Sciatic nerve (tissue), 2 donors: Measurements from ENCODE around the gene UBTD1. TPM values are rescaled to one million over a fixed set of nuclear protein-coding genes. Genes with fewer than 3 reads are reported as not detected.

ENCODE experiments used
- ATAC-seq: fragments of 200-7000 bp; cut with Tn5 transposase; one replicate; pipeline ENCODE4 v1.9.1; 2020; ENCODE audit warnings: mild to moderate bottlenecking, moderate library complexity
- DNase-seq: peaks from one replicate; pipeline ENCODE4 v3.0.0-alpha.2; 2020; ENCODE audit warnings: low spot score
- intact Hi-C: fragments of 100-400 bp; cut with DNase I; formaldehyde crosslinking; loops from one replicate; pipeline ENCODE4 v1.14.2; 2022
- total RNA-seq: library from RNA; stranded (reverse); fragmentation: NEBNext Ultra II Directional; extraction: Animal tissue kit (Norgen Biotek cat#: 25700); gene quantifications from one replicate; pipeline ENCODE4 v1.2.1, GENCODE V29; 2021
- donor health status: DM: no; HTN: no; CAD: no.
- donor health status: DM: no; HTN: no; CAD: no.

Gene UBTD1
- total RNA-seq, 1 donor from 2014 or later = 8.1 TPM

- intact Hi-C loops = no loop called here
- ATAC-seq = no peak
- DNase-seq = no peak
Observed at GRCh38 chr10:97531401-97531986, 32.8 kb downstream of the UBTD1 start.

DNA sequence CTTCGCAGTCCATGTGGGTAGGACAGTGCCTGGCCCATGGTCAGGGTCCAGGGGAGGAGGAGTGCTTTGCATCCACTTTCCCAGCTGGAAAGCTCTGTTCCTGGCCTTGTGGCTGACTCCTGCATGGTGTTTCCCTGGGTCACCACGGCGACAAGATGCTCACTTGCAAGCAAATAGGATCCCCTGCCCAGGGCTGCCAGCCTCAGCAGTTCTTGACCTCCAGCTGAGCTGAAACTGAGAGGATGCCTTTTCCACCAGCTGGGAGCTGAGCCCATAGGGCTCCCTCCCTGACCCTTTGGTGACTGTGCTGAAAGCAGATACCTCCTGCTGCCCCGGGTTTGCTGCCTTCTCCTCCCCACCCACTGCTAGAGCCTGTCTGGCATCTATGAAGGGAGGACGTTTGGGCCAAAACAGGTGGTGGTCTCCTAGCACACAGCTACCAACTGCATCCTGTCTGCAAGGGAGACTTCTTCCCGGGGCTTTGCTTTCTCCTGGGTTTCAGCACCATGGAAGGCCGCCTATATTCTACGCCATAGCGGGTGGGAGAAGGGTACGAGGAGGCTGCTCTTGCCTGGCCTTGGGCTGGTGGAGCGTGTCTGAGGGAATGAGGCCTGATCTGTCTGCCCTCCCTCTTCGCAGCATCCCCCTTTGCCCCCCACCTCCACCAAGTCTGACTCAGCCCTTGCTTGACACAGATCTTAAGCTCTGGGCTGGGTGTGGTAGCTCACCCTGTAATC is 34.4 kb downstream of the UBTD1 start:
- ATAC-seq = peak; percentile 13
- DNase-seq = no peak
- intact Hi-C loops = no loop called here

- DNase-seq = no peak
- no peak for ATAC-seq
- intact Hi-C loops = no loop called here
Observed at GRCh38 chr10:97533888-97534287, 35.2 kb downstream of the UBTD1 start.

DNA sequence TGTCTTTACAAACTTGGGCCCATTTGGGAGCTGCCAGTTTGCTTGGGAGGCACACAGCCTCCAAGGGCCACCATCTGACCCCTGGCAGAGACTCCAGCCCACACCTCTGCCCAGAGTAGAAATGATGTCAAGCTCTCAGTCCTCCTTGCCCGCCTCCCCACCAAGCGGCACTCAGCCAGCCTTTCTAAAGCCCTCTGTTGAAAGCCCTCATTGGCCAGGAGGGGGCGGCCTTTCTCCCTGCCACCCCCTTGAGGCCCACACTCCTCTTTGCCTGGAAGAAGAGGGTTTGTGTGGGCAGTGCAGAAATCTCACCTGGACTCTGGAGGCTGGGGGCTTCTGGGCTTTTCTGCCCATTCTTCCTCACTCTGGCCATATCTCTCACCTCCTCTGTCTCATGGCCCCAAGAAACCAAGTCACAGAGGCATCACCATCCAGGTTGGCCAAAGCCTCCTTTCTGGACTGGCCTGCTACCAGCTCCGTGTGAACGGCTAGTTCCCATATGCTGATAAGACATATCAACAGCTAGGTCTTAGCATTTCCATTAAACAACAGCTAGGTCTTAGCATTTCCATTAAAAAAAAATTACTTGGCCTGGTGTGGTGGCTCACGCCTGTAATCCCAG is 36.1 kb downstream of the UBTD1 start:
- intact Hi-C loops = no loop called here
- ATAC-seq (peak; percentile 9), DNase-seq (no peak)

DNA sequence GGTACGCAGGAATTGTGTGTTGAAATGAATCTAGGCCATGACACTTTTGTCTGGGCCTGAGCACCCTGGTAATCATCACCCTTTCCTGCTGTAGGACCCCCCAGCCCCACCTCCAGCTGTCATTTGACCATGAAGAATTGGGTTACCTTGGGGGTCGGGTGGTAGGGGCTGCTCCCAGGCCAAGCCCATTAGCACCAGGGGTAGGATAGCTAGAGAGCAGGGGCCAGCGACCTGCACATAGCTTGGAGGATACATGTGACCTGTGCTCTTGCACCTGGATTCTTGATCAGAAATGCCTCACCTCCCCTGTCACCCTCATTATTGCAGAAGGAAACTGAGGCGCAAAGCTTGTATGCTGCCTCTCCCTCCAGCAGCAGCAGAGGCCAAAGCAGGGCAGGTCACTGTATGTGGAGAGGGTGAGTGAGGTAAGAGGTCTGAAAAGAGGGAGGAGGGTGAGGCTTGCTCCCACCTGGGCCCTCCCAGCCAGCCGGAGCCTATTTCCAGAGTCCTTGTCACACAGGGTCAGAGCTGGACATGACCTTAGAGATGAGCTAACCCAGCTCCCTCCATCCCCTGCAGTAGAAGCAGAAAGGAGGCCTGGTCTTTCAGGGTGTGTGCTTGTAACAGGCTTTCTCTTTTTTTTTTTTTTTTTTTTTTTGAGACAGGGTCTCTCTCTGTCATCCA is 38.6 kb downstream of the UBTD1 start:
- no peak for DNase-seq
- ATAC-seq = no peak
- intact Hi-C loops = no loop called here

DNA sequence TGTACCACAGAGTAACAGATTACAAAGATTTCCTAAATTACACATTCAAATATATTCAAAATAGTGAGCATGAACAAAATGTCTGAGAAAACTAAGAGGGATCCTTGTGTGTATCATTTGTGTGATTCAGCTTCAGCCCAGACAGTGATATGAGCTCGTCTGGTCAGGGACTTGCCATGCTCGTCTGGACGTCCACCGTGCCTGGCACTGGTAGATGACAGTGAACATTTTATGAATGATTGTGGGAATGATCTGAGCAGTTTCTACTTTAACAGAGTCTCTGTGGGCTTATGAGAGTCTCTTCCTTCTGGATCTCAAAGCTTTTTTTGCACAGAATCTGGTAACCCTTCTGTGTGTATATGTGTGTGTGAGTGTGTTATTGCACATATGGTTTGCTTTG is 39.7 kb downstream of the UBTD1 start:
- ATAC-seq = no peak
- intact Hi-C loops = no loop called here
- no peak for DNase-seq

- intact Hi-C loops = no loop called here
- DNase-seq (no peak), ATAC-seq (no peak)
Observed at GRCh38 chr10:97538839-97539238, 40.1 kb downstream of the UBTD1 start.

DNA sequence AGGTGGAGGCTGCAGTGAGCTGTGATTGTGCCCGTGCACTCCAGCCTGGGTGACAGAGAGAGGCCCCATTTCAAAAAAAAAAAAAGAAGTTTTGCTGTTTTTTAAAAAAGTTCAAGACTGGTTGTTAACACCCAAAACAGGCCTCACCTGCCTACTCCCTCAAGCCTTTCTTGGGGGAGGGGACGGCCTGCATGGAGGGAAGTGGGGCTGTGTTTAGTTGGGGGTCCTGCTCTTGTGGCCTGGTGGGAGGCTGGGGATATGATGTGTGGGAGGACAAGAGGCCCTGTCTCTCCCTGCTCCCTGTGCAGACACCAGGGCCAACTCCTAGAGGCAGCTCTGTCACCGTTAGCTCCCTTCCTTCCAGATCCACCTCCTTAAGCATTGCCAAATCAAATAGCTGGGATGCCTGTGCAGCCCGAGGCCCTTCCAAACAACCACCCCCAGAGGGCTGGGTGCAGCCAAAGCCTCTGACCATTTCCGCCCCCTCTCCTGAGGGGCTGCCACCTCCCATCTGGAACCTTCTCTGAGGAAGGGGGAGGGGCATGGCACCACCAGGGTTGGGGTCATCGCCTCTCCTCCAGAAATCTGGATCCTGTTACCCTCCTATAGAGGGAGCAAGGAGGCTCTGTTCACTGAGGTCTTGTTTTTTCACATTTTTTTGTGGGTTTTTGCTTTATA is 40.9 kb downstream of the UBTD1 start:
- intact Hi-C loops = loop anchor here (10.0 kb wide), 1 partner anchor 935 kb away; no protein-coding TSS in a partner anchor
- no peak for DNase-seq
- peak; percentile 48 for ATAC-seq

GRCh38 chr10:97540669-97541500 is 42.2 kb downstream of the UBTD1 start:
- intact Hi-C loops = loop anchor here (10.0 kb wide), 1 partner anchor 934 kb away; no protein-coding TSS in a partner anchor
- ATAC-seq = no peak
- DNase-seq = no peak

DNA sequence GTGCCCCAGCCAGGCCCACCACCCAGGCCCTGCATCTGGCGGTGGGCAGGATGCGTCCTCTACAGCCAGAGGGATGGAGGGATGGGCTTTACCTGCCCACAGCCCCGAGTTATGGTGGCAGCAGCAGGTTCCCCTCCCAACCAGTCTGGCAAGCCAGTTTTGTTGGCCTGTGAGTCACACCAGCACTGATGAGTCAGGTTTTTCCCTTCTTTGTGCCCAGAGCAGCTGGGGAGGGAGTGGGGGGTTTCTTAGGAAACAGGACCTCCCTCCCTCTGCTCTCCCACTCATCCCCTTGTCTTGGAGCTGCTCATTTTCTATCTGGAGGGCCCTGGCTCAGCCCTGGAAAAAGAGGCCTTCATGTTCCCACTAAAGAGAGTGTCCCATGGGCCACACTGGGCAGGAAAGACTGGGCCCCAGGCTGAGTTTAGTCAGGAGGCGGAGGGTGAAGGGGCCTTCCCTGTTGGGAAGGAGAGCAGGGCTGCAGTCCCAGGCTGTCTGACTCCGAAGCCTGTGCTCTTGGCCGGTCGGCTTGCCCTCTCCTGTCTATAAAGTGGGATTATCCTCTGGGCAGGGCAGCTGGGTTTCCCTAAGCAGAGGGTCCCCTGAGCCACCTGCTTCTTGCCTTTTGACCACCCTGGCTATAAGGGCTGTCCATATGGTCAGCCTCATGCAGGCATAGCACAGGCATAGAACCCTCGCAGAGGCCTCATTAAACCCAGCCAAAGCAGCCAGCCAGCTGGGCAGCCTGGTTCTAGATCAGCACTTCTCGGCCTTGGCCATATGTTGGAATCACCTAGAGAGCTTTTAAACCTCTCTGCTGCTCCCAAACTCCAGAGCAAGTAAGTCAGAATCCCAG is 43.7 kb downstream of the UBTD1 start:
- intact Hi-C loops = loop anchor here (10.0 kb wide), 1 partner anchor 932 kb away; no protein-coding TSS in a partner anchor
- DNase-seq (peak; percentile 79), ATAC-seq (peak; percentile 84)

- intact Hi-C loops = loop anchor here (10.0 kb wide), 1 partner anchor 932 kb away; no protein-coding TSS in a partner anchor
- ATAC-seq (peak; percentile 89), DNase-seq (peak; percentile 85)
Observed at GRCh38 chr10:97543025-97543546, 44.4 kb downstream of the UBTD1 start.

DNA sequence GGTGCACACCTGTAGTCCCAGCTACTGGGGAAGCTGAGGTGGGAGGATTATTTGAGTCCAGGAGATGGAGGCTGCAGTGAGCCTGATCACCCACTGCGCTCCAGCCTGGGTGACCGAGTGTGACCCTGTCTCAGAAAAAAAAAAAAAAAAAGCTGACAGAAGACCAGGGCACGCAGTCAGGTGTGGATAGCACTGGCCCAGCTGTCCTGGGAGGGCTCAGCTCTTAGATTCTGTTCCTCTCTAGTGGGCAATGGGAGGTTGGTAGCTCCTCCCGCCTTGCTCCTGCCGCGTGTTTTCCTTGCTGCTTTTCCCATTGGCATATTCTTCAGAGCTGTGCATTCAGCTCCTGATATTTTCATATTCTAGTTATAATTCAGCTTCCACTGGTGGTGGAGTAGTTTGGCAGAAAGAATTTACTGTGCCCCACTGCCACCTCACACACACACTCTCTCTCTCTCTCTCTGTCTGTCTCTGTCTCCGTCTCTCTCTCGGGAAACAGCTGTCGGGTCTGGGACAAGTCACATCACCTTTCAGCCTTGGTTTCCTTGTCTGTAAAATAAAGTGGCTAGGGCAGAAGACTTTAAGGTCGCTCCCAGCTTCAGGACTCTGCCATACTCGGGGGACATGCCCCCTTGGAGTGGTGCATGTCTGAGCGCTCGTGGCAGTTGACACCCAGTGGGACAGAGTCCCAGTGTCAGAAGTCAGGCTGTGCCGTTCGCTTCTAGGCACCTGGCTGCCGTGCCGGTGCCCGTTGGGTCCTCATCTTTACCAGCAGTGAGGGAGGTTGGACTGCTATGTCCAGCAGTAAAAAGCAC is 47.9 kb downstream of the UBTD1 start:
- no peak for DNase-seq
- intact Hi-C loops = loop anchor here (10.0 kb wide), 1 partner anchor 928 kb away; no protein-coding TSS in a partner anchor
- no peak for ATAC-seq

DNA sequence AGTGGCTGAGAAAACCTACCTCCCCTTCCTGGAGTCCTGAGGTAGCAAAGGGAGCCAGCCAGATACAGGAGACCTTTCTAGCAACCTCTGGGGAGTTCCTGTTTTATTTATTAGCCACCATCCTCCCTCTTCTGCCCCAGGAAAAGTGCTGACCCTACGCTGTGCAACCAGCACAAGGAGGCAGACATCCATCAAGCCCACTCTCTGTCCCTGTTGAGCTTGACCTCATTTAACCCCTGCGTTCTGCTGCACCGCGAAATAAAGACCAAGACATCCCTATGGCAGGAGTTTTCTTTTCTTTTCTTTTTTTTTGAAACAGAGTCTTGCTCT is 48.5 kb downstream of the UBTD1 start:
- ATAC-seq = no peak
- intact Hi-C loops = loop anchor here (10.0 kb wide), 1 partner anchor 928 kb away; no protein-coding TSS in a partner anchor

GRCh38 chr10:97547962-97548361 is 49.2 kb downstream of the UBTD1 start:
- DNase-seq (no peak), ATAC-seq (peak; percentile 23)
- intact Hi-C loops = loop anchor here (10.0 kb wide), 1 partner anchor 927 kb away; no protein-coding TSS in a partner anchor

More for the DNA sequence above, 48.5 kb downstream of the UBTD1 start:
- DNase-seq = no peak

- intact Hi-C loops = loop anchor here (10.0 kb wide), 1 partner anchor 926 kb away; no protein-coding TSS in a partner anchor
- no peak for ATAC-seq
- DNase-seq = no peak
Observed at GRCh38 chr10:97548828-97549455, 50.2 kb downstream of the UBTD1 start.
